Tibial nerve (tissue), 3 donors: ENCODE results near the gene ENKD1.

Experiments used
- CTCF ChIP-seq, 5 experiments: fragments of 200-600 bp in 3 of 5; fragments of 450-650 bp in 2 of 5; sonication (generic) in 3 of 5; IDR thresholded peaks; one replicate each; pipeline ENCODE4 v1.5.1; 2016 to 2019; ENCODE audit warnings: antibody characterized with exemption in 5 of 5, mild to moderate bottlenecking in 3 of 5, moderate library complexity in 2 of 5
- POLR2A ChIP-seq, 2 donors: fragments of 450-650 bp; IDR thresholded peaks; one replicate each; pipeline ENCODE4 v1.6.1; 2017; ENCODE audit warnings: antibody characterized with exemption in 2 of 2, mild to moderate bottlenecking in 2 of 2, moderate library complexity in 2 of 2

- no peak for TF ChIP-seq CTCF (IDR thresholded peaks at IDR 0.05)
- no peak for TF ChIP-seq POLR2A (IDR thresholded peaks at IDR 0.05)
These were observed 41.8 kb upstream of the ENKD1 start for GRCh38 chr16:67708368-67708771.
